Measurements from ENCODE around the gene KIRREL3. TPM values are rescaled to one million over a fixed set of nuclear protein-coding genes. Genes with fewer than 3 reads are reported as not detected.

The KIRREL3 gene
- total and polyA plus RNA-seq, 4 donors = 0.02 to 0.71 (median 0.15) TPM; not detected in 1

- Histone ChIP-seq H3K27me3 (ENCODE audit: control insufficient read depth in 3 of 3, insufficient read depth in 3 of 3, low read length in 2 of 3) (no peaks in the 10 kb centered on the region), H3K4me3 (no peak overlapping the region), H3K9me3 (ENCODE audit: control insufficient read depth in 4 of 4, insufficient read depth in 3 of 4, low read length in 3 of 4) (no peaks in the 10 kb centered on the region), H3K4me1 (ENCODE audit: control insufficient read depth in 5 of 5, insufficient read depth in 5 of 5, low read length in 5 of 5) (peaks cover 0 to 17% (median 0%) of the 10 kb centered on the region in 5 donors), H3K27ac (ENCODE audit: low read depth in 1 of 2, low read length in 1 of 2) (no peak overlapping the region), H3K36me3 (ENCODE audit: control insufficient read depth in 4 of 4, insufficient read depth in 4 of 4, low read length in 4 of 4) (no peaks in the 10 kb centered on the region), H3K9ac (ENCODE audit: insufficient read depth in 1 of 2, low read length in 2 of 2) (no peak overlapping the region)
- no peak for TF ChIP-seq CTCF (IDR thresholded peaks at IDR 0.05; ENCODE audit: control extremely low read depth, extremely low read depth)
- DNase-seq = no peak
- no peak for ATAC-seq (ENCODE audit: insufficient read depth, low FRiP score)
- WGBS, 2 donors = 71 to 72% methylated on average over 7 of the region's 7 CpGs
These were observed 137.8 kb downstream of the KIRREL3 start for GRCh38 chr11:126862664-126863243.

- no peaks in the 10 kb centered on the region for H3K36me3 ChIP-seq (ENCODE audit: control insufficient read depth in 4 of 4, insufficient read depth in 4 of 4, low read length in 4 of 4)
- H3K9me3 ChIP-seq (ENCODE audit: control insufficient read depth in 4 of 4, insufficient read depth in 3 of 4, low read length in 3 of 4) = no peaks in the 10 kb centered on the region
- H3K4me3 ChIP-seq = no peak overlapping the region
- ATAC-seq (ENCODE audit: insufficient read depth, low FRiP score) = no peak
- H3K4me1 ChIP-seq (ENCODE audit: control insufficient read depth in 5 of 5, insufficient read depth in 5 of 5, low read length in 5 of 5) = peaks cover 0 to 10% (median 0%) of the 10 kb centered on the region in 5 donors
- no peak overlapping the region for H3K27ac ChIP-seq (ENCODE audit: low read depth in 1 of 2, low read length in 1 of 2)
- TF ChIP-seq CTCF (IDR thresholded peaks at IDR 0.05; ENCODE audit: control extremely low read depth, extremely low read depth) = no peak
- H3K27me3 ChIP-seq (ENCODE audit: control insufficient read depth in 3 of 3, insufficient read depth in 3 of 3, low read length in 2 of 3) = no peaks in the 10 kb centered on the region
- no peak overlapping the region for H3K9ac ChIP-seq (ENCODE audit: insufficient read depth in 1 of 2, low read length in 2 of 2)
- 88 to 90% methylated on average over 10 of the region's 10 CpGs for WGBS, 2 donors
- DNase-seq = no peak
These were observed 138.6 kb downstream of the KIRREL3 start for GRCh38 chr11:126861796-126862459.

- no peak overlapping the region for H3K27ac ChIP-seq (ENCODE audit: low read depth in 1 of 2, low read length in 1 of 2)
- no peak for ATAC-seq (ENCODE audit: insufficient read depth, low FRiP score)
- peak in 1 of 3 donors; percentile 24 for DNase-seq
- peaks cover 0 to under 1% (median 0%) of the 10 kb centered on the region in 5 donors for H3K4me1 ChIP-seq (ENCODE audit: control insufficient read depth in 5 of 5, insufficient read depth in 5 of 5, low read length in 5 of 5)
- no peaks in the 10 kb centered on the region for H3K36me3 ChIP-seq (ENCODE audit: control insufficient read depth in 4 of 4, insufficient read depth in 4 of 4, low read length in 4 of 4)
- no peaks in the 10 kb centered on the region for H3K27me3 ChIP-seq (ENCODE audit: control insufficient read depth in 3 of 3, insufficient read depth in 3 of 3, low read length in 2 of 3)
- no peak for TF ChIP-seq CTCF (IDR thresholded peaks at IDR 0.05; ENCODE audit: control extremely low read depth, extremely low read depth)
- H3K9me3 ChIP-seq (ENCODE audit: control insufficient read depth in 4 of 4, insufficient read depth in 3 of 4, low read length in 3 of 4) = no peaks in the 10 kb centered on the region
- 75 to 81% methylated on average over 9 of the region's 9 CpGs for WGBS, 2 donors
- no peak overlapping the region for H3K9ac ChIP-seq (ENCODE audit: insufficient read depth in 1 of 2, low read length in 2 of 2)
- no peak overlapping the region for H3K4me3 ChIP-seq
These were observed 142.4 kb downstream of the KIRREL3 start for GRCh38 chr11:126857860-126858808.
